SK-N-SH (cell line): Measurements from ENCODE around the gene SMIM5.

ENCODE experiments used
- EZH2phosphoT487 ChIP-seq: fragments of 200-600 bp; sonication (generic); IDR thresholded peaks from 2 replicates; pipeline ENCODE4 v1.6.1; 2017; ENCODE audit warnings: low read depth, mixed run types, mild to moderate bottlenecking, antibody characterized with exemption, moderate library complexity, borderline replicate concordance
- MXI1 ChIP-seq: IDR thresholded peaks from 2 replicates; pipeline ENCODE4 v1.6.1; 2012; ENCODE audit warnings: mild to moderate bottlenecking, low read depth, low read length, improper control_type of control experiment
- RAD21 ChIP-seq: IDR thresholded peaks from 2 replicates; pipeline ENCODE4 v1.6.1; 2012; ENCODE audit warnings: mild to moderate bottlenecking, low read length
- RCOR1 ChIP-seq: fragments of 150-350 bp; IDR thresholded peaks from 2 replicates; pipeline ENCODE4 v1.6.1; 2017; ENCODE audit warnings: antibody characterized with exemption, low read length
- SMC3 ChIP-seq: IDR thresholded peaks from 2 replicates; pipeline ENCODE4 v1.6.1; 2012; ENCODE audit warnings: low read depth, low read length, improper control_type of control experiment
- TF ChIP-seq, protein P1 (sequence below): fragments of 200-600 bp; sonication (generic); IDR thresholded peaks from 2 replicates; pipeline ENCODE4 v1.6.1; 2017; ENCODE audit warnings: antibody characterized with exemption, mild to moderate bottlenecking, moderate library complexity

DNA sequence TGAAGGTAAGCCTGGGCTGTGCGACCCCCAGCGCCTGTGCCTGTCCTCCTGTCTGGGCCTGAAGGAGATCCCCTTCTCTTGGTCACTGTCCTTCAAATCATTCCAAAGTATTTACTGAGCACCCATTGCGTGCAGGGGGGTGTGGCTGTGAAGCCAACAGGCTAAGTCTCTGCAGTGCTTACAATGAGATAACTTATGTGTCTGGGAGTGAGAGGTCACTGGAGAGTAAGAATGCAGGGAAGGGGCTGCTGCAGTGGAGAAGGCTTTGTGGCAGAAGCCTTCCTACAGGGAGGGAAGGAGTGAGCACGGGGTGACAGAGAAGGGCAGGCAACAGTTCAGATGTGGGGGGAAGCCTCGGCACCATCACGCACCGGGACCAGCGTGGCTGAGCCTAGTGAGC, 11.2 kb upstream of the SMIM5 start:
- TF ChIP-seq, protein P1, sequence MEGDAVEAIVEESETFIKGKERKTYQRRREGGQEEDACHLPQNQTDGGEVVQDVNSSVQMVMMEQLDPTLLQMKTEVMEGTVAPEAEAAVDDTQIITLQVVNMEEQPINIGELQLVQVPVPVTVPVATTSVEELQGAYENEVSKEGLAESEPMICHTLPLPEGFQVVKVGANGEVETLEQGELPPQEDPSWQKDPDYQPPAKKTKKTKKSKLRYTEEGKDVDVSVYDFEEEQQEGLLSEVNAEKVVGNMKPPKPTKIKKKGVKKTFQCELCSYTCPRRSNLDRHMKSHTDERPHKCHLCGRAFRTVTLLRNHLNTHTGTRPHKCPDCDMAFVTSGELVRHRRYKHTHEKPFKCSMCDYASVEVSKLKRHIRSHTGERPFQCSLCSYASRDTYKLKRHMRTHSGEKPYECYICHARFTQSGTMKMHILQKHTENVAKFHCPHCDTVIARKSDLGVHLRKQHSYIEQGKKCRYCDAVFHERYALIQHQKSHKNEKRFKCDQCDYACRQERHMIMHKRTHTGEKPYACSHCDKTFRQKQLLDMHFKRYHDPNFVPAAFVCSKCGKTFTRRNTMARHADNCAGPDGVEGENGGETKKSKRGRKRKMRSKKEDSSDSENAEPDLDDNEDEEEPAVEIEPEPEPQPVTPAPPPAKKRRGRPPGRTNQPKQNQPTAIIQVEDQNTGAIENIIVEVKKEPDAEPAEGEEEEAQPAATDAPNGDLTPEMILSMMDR = no peak
- no peak for TF ChIP-seq RCOR1
- TF ChIP-seq MXI1 = no peak
- TF ChIP-seq SMC3 = no peak
- no peak for TF ChIP-seq EZH2phosphoT487
- no peak for TF ChIP-seq RAD21
